Right ventricle myocardium inferior (tissue), 1 donor: ENCODE results near the gene FUT3. TPM values are rescaled to one million over a fixed set of nuclear protein-coding genes. Genes with fewer than 3 reads are reported as not detected.
"Not testable (repeated sequence)": the region's sequence is repeated elsewhere in the genome, so short reads cannot be mapped to it uniquely, and the experiment has no call there.

Experiments used
- ATAC-seq: fragments of 200-7000 bp; cut with Tn5 transposase; one replicate; pipeline ENCODE4 v1.9.1; 2020; ENCODE audit warnings: mild to moderate bottlenecking, moderate library complexity
- DNase-seq: peaks from one replicate; pipeline ENCODE4 v3.0.0; 2021; ENCODE audit errors: missing footprints
- intact Hi-C: fragments of 100-400 bp; cut with DNase I; formaldehyde crosslinking; loops from one replicate; pipeline ENCODE4 v1.11.0; 2022
- total RNA-seq: library from RNA; stranded (reverse); fragmentation: NEBNext Ultra II Directional; extraction: Animal tissue kit (Norgen Biotek cat#: 25700); gene quantifications from one replicate; pipeline ENCODE4 v1.2.1, GENCODE V29; 2021
- donor health status: DM: no; HTN: yes; CAD: no; lungs with severe emphysema.

Gene FUT3
- total RNA-seq, 1 donor from 2014 or later = not detected

- ATAC-seq (no peak), DNase-seq (no peak)
- intact Hi-C loops = no loop called here
These were observed 6.2 kb upstream of the FUT3 start for GRCh38 chr19:5857203-5858081.

- intact Hi-C loops, ATAC-seq, DNase-seq: not testable (repeated sequence)
These were observed 3.9 kb upstream of the FUT3 start for GRCh38 chr19:5855151-5855550.

GRCh38 chr19:5854121-5854520 is 2.9 kb upstream of the FUT3 start:
- intact Hi-C loops, DNase-seq, ATAC-seq: not testable (repeated sequence)

GRCh38 chr19:5850743-5851293 is 431 bp downstream of the FUT3 start:
- intact Hi-C loops = no loop called here
- ATAC-seq (no peak), DNase-seq (no peak)

GRCh38 chr19:5850189-5850588 is 1.1 kb downstream of the FUT3 start:
- no peak for ATAC-seq
- DNase-seq = no peak
- intact Hi-C loops = no loop called here

- ATAC-seq, DNase-seq, intact Hi-C loops: not testable (repeated sequence)
These were observed 2.6 kb downstream of the FUT3 start for GRCh38 chr19:5848621-5849020.

- ATAC-seq, DNase-seq, intact Hi-C loops: not testable (repeated sequence)
These were observed 3.4 kb downstream of the FUT3 start for GRCh38 chr19:5847846-5848245.

GRCh38 chr19:5844456-5845433 is 6.5 kb downstream of the FUT3 start:
- intact Hi-C loops = no loop called here
- DNase-seq = no peak
- no peak for ATAC-seq

- DNase-seq (no peak), ATAC-seq (no peak)
- intact Hi-C loops = no loop called here
These were observed 7.8 kb downstream of the FUT3 start for GRCh38 chr19:5843295-5843927.

GRCh38 chr19:5841735-5842111 is 9.5 kb downstream of the FUT3 start:
- ATAC-seq, intact Hi-C loops: not testable (repeated sequence)

GRCh38 chr19:5839065-5840017 is 11.9 kb downstream of the FUT3 start, which contains the start of gene FUT6:
Gene FUT6, minus strand, starts transcription at chr19:5839702. Its CDS starts 7,135 bp downstream, at chr19:5832567.
- no peak for ATAC-seq
- intact Hi-C loops = no loop called here
- DNase-seq = no peak

More at GRCh38 chr19:5841735-5842111, 9.5 kb downstream of the FUT3 start:
- DNase-seq = not testable (repeated sequence)

- ATAC-seq = no peak
- DNase-seq = no peak
- intact Hi-C loops = no loop called here
These were observed 12.7 kb downstream of the FUT3 start for GRCh38 chr19:5838353-5839064.

GRCh38 chr19:5837761-5838352 is 13.4 kb downstream of the FUT3 start:
- no peak for DNase-seq
- intact Hi-C loops = no loop called here
- ATAC-seq = no peak

- ATAC-seq = no peak
- intact Hi-C loops = no loop called here
- no peak for DNase-seq
These were observed 18.6 kb downstream of the FUT3 start for GRCh38 chr19:5832527-5833216.

GRCh38 chr19:5832061-5832460 is 19.2 kb downstream of the FUT3 start:
- peak; percentile 76 for DNase-seq
- intact Hi-C loops = no loop called here
- ATAC-seq = no peak

- ATAC-seq (no peak), DNase-seq (no peak)
- intact Hi-C loops = no loop called here
These were observed 20.1 kb downstream of the FUT3 start for GRCh38 chr19:5831159-5831558.
